HEK293 (cell line): ENCODE data around the gene ZNF146.

Experiments
- CTCF ChIA-PET: fragments of 350-600 bp; formaldehyde crosslinking; extraction: SDS; loops from one replicate; lab custom pipeline; 2021; ENCODE audit warnings: antibody characterized with exemption; lab: Yijun Ruan, JAX
- POLR2A ChIA-PET: fragments of 300-600 bp; formaldehyde crosslinking; extraction: SDS; loops from one replicate; lab custom pipeline; 2020; ENCODE audit warnings: antibody characterized with exemption, inconsistent platforms; lab: Yijun Ruan, JAX
- H3K27ac ChIP-seq: fragments of 200-500 bp; sonication (Bioruptor generic); 2 replicates; pipeline ENCODE4 v1.5.1; 2014; ENCODE audit warnings: low read depth, low read length, control low read depth, inconsistent platforms; ENCODE audit errors: extremely low read depth
- H3K36me3 ChIP-seq, 2 experiments: fragments of 200-500 bp in 1 of 2; sonication (Bioruptor generic) in 1 of 2; 1 replicate in 1 of 2; 2 replicates in 1 of 2; pipeline ENCODE4 v1.5.1; 2014 to 2017; ENCODE audit warnings: inconsistent platforms in 2 of 2, low read length in 2 of 2; ENCODE audit not compliant: control insufficient read depth in 2 of 2, insufficient read depth in 1 of 2
- H3K4me1 ChIP-seq: fragments of 200-500 bp; sonication (Bioruptor generic); 2 replicates; pipeline ENCODE4 v1.5.1; 2014; ENCODE audit warnings: mild to moderate bottlenecking, low read length, inconsistent platforms; ENCODE audit not compliant: control insufficient read depth, insufficient read depth
- H3K4me3 ChIP-seq: 2 replicates; pipeline ENCODE4 v1.5.1; 2011; ENCODE audit warnings: low read depth, mild to moderate bottlenecking, control low read depth, low read length, moderate library complexity
- H3K9me3 ChIP-seq: fragments of 200-500 bp; sonication (Bioruptor generic); 2 replicates; pipeline ENCODE4 v1.5.1; 2014; ENCODE audit warnings: low read depth, low read length, inconsistent platforms; ENCODE audit not compliant: control insufficient read depth, insufficient read depth
- BCL11B ChIP-seq: fragments of 450-650 bp; formaldehyde crosslinking; IDR thresholded peaks from 2 replicates; pipeline ENCODE4 v1.5.1; 2016; ENCODE audit warnings: low read depth, missing biosample characterization, missing genetic modification characterization
- ELK4 ChIP-seq: IDR thresholded peaks from 2 replicates; pipeline ENCODE4 v1.6.1; 2011; ENCODE audit warnings: mild to moderate bottlenecking, low read depth, low read length, borderline replicate concordance
- FEZF1 ChIP-seq: fragments of 450-650 bp; formaldehyde crosslinking; IDR thresholded peaks from 2 replicates; pipeline ENCODE4 v1.5.1; 2016; ENCODE audit warnings: missing biosample characterization, missing genetic modification characterization
- HOXA7 ChIP-seq: sonication (generic); formaldehyde crosslinking; IDR thresholded peaks from 2 replicates; pipeline ENCODE4 v1.8.1; 2022; ENCODE audit warnings: missing genetic modification reagents, borderline replicate concordance
- PBX3 ChIP-seq: sonication (generic); formaldehyde crosslinking; IDR thresholded peaks from 2 replicates; pipeline ENCODE4 v1.8.1; 2022; ENCODE audit warnings: mild to moderate bottlenecking, moderate library complexity, missing genetic modification reagents
- REPIN1 ChIP-seq: fragments of 450-650 bp; formaldehyde crosslinking; IDR thresholded peaks from 2 replicates; pipeline ENCODE4 v1.5.1; 2017; ENCODE audit warnings: missing biosample characterization, missing genetic modification characterization, low read depth
- SALL2 ChIP-seq: fragments of 450-650 bp; formaldehyde crosslinking; IDR thresholded peaks from 2 replicates; pipeline ENCODE4 v1.5.0; 2017; ENCODE audit warnings: missing biosample characterization, mild to moderate bottlenecking, missing genetic modification characterization, borderline replicate concordance
- ZBTB1 ChIP-seq: fragments of 450-650 bp; formaldehyde crosslinking; IDR thresholded peaks from 2 replicates; pipeline ENCODE4 v1.5.1; 2016; ENCODE audit warnings: missing biosample characterization, missing genetic modification characterization
- ZBTB7A ChIP-seq: fragments of 450-650 bp; formaldehyde crosslinking; IDR thresholded peaks from 2 replicates; pipeline ENCODE4 v1.5.1; 2016; ENCODE audit warnings: low read depth, missing biosample characterization, missing genetic modification characterization
- ZFP3 ChIP-seq: fragments of 450-650 bp; formaldehyde crosslinking; IDR thresholded peaks from 2 replicates; pipeline ENCODE4 v1.5.1; 2016; ENCODE audit warnings: low read depth, missing biosample characterization, missing genetic modification characterization
- ZIC2 ChIP-seq: fragments of 450-650 bp; formaldehyde crosslinking; IDR thresholded peaks from 2 replicates; pipeline ENCODE4 v1.5.1; 2016; ENCODE audit warnings: missing biosample characterization, missing genetic modification characterization
- ZNF157 ChIP-seq: fragments of 450-650 bp; formaldehyde crosslinking; IDR thresholded peaks from 2 replicates; pipeline ENCODE4 v1.5.1; 2016; ENCODE audit warnings: missing biosample characterization, missing genetic modification characterization
- ZNF23 ChIP-seq: fragments of 450-650 bp; formaldehyde crosslinking; IDR thresholded peaks from 2 replicates; pipeline ENCODE4 v1.5.1; 2016; ENCODE audit warnings: missing biosample characterization, missing genetic modification characterization, borderline replicate concordance
- ZNF37A ChIP-seq: fragments of 450-650 bp; IDR thresholded peaks from 2 replicates; pipeline ENCODE4 v1.5.1; 2018; ENCODE audit warnings: missing biosample characterization, missing genetic modification characterization
- ZNF391 ChIP-seq: fragments of 450-650 bp; formaldehyde crosslinking; IDR thresholded peaks from 2 replicates; pipeline ENCODE4 v1.5.1; 2016; ENCODE audit warnings: low read depth, missing biosample characterization, missing genetic modification characterization, borderline replicate concordance
- ZNF501 ChIP-seq: fragments of 450-650 bp; formaldehyde crosslinking; IDR thresholded peaks from 2 replicates; pipeline ENCODE4 v1.5.1; 2016; ENCODE audit warnings: missing biosample characterization, missing genetic modification characterization
- ZNF514 ChIP-seq: fragments of 450-650 bp; formaldehyde crosslinking; IDR thresholded peaks from 2 replicates; pipeline ENCODE4 v1.5.1; 2016; ENCODE audit warnings: missing biosample characterization, missing genetic modification characterization
- ZNF518A ChIP-seq: fragments of 450-650 bp; formaldehyde crosslinking; conservative IDR thresholded peaks from 2 replicates; pipeline ENCODE4 v1.5.1; 2016; ENCODE audit warnings: low read depth, missing biosample characterization, missing genetic modification characterization
- ZNF549 ChIP-seq: fragments of 450-650 bp; IDR thresholded peaks from 2 replicates; pipeline ENCODE4 v1.5.1; 2018; ENCODE audit warnings: missing biosample characterization, missing genetic modification characterization, mild to moderate bottlenecking, inconsistent platforms, moderate library complexity
- ZNF561 ChIP-seq: fragments of 450-650 bp; IDR thresholded peaks from 2 replicates; pipeline ENCODE4 v1.5.1; 2018; ENCODE audit warnings: missing biosample characterization, missing genetic modification characterization, borderline replicate concordance
- ZSCAN5A ChIP-seq: fragments of 450-650 bp; formaldehyde crosslinking; IDR thresholded peaks from 2 replicates; pipeline ENCODE4 v1.5.1; 2016; ENCODE audit warnings: missing biosample characterization, missing genetic modification characterization
- ZXDB ChIP-seq: fragments of 450-650 bp; formaldehyde crosslinking; IDR thresholded peaks from 2 replicates; pipeline ENCODE4 v1.5.1; 2016; ENCODE audit warnings: missing biosample characterization, missing genetic modification characterization

Gene ZNF146

GRCh38 chr19:36256064-36256463, 41.2 kb downstream of the ZNF146 start:
- peaks cover 3% of the 10 kb centered on the region; the same call in 1 of the 2 replicates for H3K9me3 ChIP-seq
- POLR2A ChIA-PET, result interaction anchor here (0.6 kb wide), 1 partner anchor 17 kb away, joined by 4 read pairs; no protein-coding TSS in a partner anchor
- peaks cover 0 to 3% of the 10 kb centered on the region in 2 experiments; a peak in 1 of 3 replicates for H3K36me3 ChIP-seq
- TF ChIP-seq ZSCAN5A, result no peak
- no peak for TF ChIP-seq HOXA7
- TF ChIP-seq ZNF549 (tag by site-specific recombination), result no peak
- TF ChIP-seq REPIN1 (tag by site-specific recombination), result no peak
- no peak for TF ChIP-seq ZNF518A (tag by site-specific recombination)
- TF ChIP-seq ZNF501 (tag by site-specific recombination), result no peak
- TF ChIP-seq ZNF514 (tag by site-specific recombination), result no peak
- TF ChIP-seq ZNF157 (tag by site-specific recombination), result no peak
- TF ChIP-seq ELK4, result no peak
- TF ChIP-seq ZBTB7A (tag by site-specific recombination), result no peak
- TF ChIP-seq ZBTB1, result no peak
- TF ChIP-seq ZXDB (tag by site-specific recombination), result no peak
- no peak for TF ChIP-seq ZNF37A (tag by site-specific recombination)
- no peak for TF ChIP-seq BCL11B (tag by site-specific recombination)
- TF ChIP-seq FEZF1, result no peak
- H3K4me1 ChIP-seq, result peaks cover 3% of the 10 kb centered on the region
- H3K4me3 ChIP-seq, result no peak overlapping the region
- CTCF ChIA-PET, result no interaction called here
- no peak overlapping the region for H3K27ac ChIP-seq

- Histone ChIP-seq H3K27ac (no peak overlapping the region), H3K9me3 (peaks cover 3% of the 10 kb centered on the region; the same call in 1 of the 2 replicates)
- POLR2A ChIA-PET, result no interaction called here
Observed at GRCh38 chr19:36256853-36257519, 42.1 kb downstream of the ZNF146 start.

More at GRCh38 chr19:36256853-36257519, 42.1 kb downstream of the ZNF146 start:
- H3K4me3 ChIP-seq, result no peak overlapping the region
- TF ChIP-seq ZIC2 (tag by site-specific recombination) (no peak), SALL2 (tag by site-specific recombination) (no peak), ZNF561 (no peak), ZFP3 (tag by site-specific recombination) (no peak), ZNF23 (no peak), ZNF391 (tag by site-specific recombination) (no peak), PBX3 (CRISPR knock-in tag) (no peak)
- CTCF ChIA-PET, result no interaction called here
- H3K4me1 ChIP-seq, result peaks cover 3% of the 10 kb centered on the region
- H3K36me3 ChIP-seq, result no peaks in the 10 kb centered on the region; a peak in 1 of 3 replicates
